ENCODE results near the gene EPHB3.
"Not testable (repeated sequence)": the region's sequence is repeated elsewhere in the genome, so short reads cannot be mapped to it uniquely, and the experiment has no call there.

EPHB3 gene

DNA sequence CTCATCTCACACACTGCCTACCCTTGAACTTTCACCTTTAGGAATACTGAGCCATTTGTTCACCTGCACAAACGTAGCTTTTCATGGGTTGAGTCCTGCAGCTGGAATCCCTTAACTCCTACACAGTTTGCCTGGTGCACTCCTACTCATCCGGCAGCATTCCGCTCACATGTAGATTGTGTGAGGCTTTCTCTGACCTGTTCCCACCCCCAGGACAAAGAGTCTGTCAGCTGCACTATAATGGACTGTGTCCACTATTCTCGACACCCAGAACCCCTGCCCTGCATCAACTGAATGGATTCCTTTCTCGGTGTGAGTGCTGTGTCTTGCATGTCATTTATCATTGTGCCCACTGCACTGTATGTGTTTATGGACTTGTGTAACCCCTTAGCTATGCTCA is 54.9 kb downstream of the EPHB3 start:
- Histone ChIP-seq H3K27ac (ENCODE audit: poor library complexity, severe bottlenecking) (no peak overlapping the region), H3K9me3 (ENCODE audit: severe bottlenecking) (no peaks in the 10 kb centered on the region), H3K27me3 (ENCODE audit: insufficient read depth, poor library complexity, severe bottlenecking) (no peaks in the 10 kb centered on the region), H3K4me3 (ENCODE audit: severe bottlenecking) (no peak overlapping the region), H3K4me1 (ENCODE audit: insufficient read depth, poor library complexity, severe bottlenecking) (peaks cover 9% of the 10 kb centered on the region), H3K36me3 (ENCODE audit: low read depth) (no peaks in the 10 kb centered on the region)
- no peak for TF ChIP-seq CTCF (IDR thresholded peaks at IDR 0.05; ENCODE audit: poor library complexity, severe bottlenecking)
- no peak for DNase-seq (ENCODE audit: low spot score)
- no peak for ATAC-seq (ENCODE audit: low read depth)

GRCh38 chr3:184617306-184617705 is 55.7 kb downstream of the EPHB3 start:
- not testable (repeated sequence) for H3K9me3 ChIP-seq (ENCODE audit: severe bottlenecking); H3K27me3 ChIP-seq (ENCODE audit: insufficient read depth, poor library complexity, severe bottlenecking); H3K36me3 ChIP-seq (ENCODE audit: low read depth); ATAC-seq (ENCODE audit: low read depth); H3K4me3 ChIP-seq (ENCODE audit: severe bottlenecking); H3K4me1 ChIP-seq (ENCODE audit: insufficient read depth, poor library complexity, severe bottlenecking); H3K27ac ChIP-seq (ENCODE audit: poor library complexity, severe bottlenecking); DNase-seq (ENCODE audit: low spot score)

DNA sequence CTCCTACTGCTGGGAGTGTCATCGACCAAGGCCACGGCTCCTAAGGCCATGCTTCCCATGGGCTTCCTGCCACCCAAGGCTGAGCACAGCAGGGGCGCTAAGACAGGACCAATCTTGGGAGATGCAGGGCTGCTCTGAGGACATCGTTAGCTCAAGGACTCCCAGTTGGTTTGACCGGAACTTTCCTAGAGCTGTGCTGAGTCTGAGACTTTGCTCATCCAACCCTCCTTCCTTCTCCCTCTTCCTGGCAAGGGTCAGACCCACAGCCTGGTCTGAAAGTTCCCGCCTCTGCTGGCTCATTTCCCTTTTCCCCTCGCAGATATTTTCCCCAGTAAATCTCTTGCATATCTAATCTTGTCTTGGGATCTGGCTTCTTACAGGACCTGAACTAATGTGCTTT is 57.2 kb downstream of the EPHB3 start:
- TF ChIP-seq CTCF (IDR thresholded peaks at IDR 0.05; ENCODE audit: poor library complexity, severe bottlenecking): no peak
- Histone ChIP-seq H3K4me3 (ENCODE audit: severe bottlenecking) (no peak overlapping the region), H3K9me3 (ENCODE audit: severe bottlenecking) (no peaks in the 10 kb centered on the region), H3K4me1 (ENCODE audit: insufficient read depth, poor library complexity, severe bottlenecking) (peaks cover 9% of the 10 kb centered on the region), H3K27ac (ENCODE audit: poor library complexity, severe bottlenecking) (no peak overlapping the region), H3K36me3 (ENCODE audit: low read depth) (no peaks in the 10 kb centered on the region), H3K27me3 (ENCODE audit: insufficient read depth, poor library complexity, severe bottlenecking) (no peaks in the 10 kb centered on the region)
- ATAC-seq (ENCODE audit: low read depth): no peak
- DNase-seq (ENCODE audit: low spot score): no peak

DNA sequence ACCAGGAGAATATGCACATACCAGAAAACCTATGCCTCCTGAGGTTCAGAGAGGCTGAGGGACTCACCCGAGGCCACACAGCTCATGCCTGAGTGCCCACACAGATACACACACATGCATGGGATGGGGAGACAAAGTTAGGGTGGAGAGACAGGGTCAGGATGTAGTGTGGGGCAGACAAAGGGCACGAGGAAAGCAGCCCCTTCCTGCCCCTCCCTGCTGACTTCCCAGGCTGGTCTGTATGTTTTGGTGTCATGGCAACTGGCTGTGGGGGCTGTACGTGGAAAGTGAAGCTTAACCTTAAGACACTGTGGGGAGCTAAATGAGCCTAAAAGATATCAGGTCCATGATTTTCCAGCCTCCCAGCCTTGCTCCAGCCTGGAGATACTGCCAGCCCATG is 57.8 kb downstream of the EPHB3 start:
- H3K9me3 ChIP-seq (ENCODE audit: severe bottlenecking): no peaks in the 10 kb centered on the region
- no peak for ATAC-seq (ENCODE audit: low read depth)
- H3K4me1 ChIP-seq (ENCODE audit: insufficient read depth, poor library complexity, severe bottlenecking): peaks cover 9% of the 10 kb centered on the region
- no peaks in the 10 kb centered on the region for H3K36me3 ChIP-seq (ENCODE audit: low read depth)
- no peak for DNase-seq (ENCODE audit: low spot score)
- no peak overlapping the region for H3K27ac ChIP-seq (ENCODE audit: poor library complexity, severe bottlenecking)
- no peaks in the 10 kb centered on the region for H3K27me3 ChIP-seq (ENCODE audit: insufficient read depth, poor library complexity, severe bottlenecking)
- TF ChIP-seq CTCF (IDR thresholded peaks at IDR 0.05; ENCODE audit: poor library complexity, severe bottlenecking): no peak
- no peak overlapping the region for H3K4me3 ChIP-seq (ENCODE audit: severe bottlenecking)

- TF ChIP-seq CTCF (IDR thresholded peaks at IDR 0.05; ENCODE audit: poor library complexity, severe bottlenecking): no peak
- Histone ChIP-seq H3K4me3 (ENCODE audit: severe bottlenecking) (no peak overlapping the region), H3K4me1 (ENCODE audit: insufficient read depth, poor library complexity, severe bottlenecking) (peaks cover 9% of the 10 kb centered on the region), H3K27me3 (ENCODE audit: insufficient read depth, poor library complexity, severe bottlenecking) (no peaks in the 10 kb centered on the region), H3K36me3 (ENCODE audit: low read depth) (no peaks in the 10 kb centered on the region), H3K27ac (ENCODE audit: poor library complexity, severe bottlenecking) (no peak overlapping the region), H3K9me3 (ENCODE audit: severe bottlenecking) (no peaks in the 10 kb centered on the region)
- no peak for DNase-seq (ENCODE audit: low spot score)
- peak; percentile 24; the same call in 1 of the 3 replicates for ATAC-seq (ENCODE audit: low read depth)
These were observed 58.3 kb downstream of the EPHB3 start for GRCh38 chr3:184619787-184620430.
